A673 (cell line): ENCODE data around the gene BAIAP2. TPM values are rescaled to one million over a fixed set of nuclear protein-coding genes. Genes with fewer than 3 reads are reported as not detected.
"Not testable (repeated sequence)": the region's sequence is repeated elsewhere in the genome, so short reads cannot be mapped to it uniquely, and the experiment has no call there.

ENCODE experiments used
- BruUV-seq: library from RNA; stranded (reverse); fragments of 400-500 nt; replicated peaks from 2 replicates; lab custom pipeline; 2021; lab: Mats Ljungman, UMichigan
- CTCF ChIA-PET: fragments of 300-600 bp; sonication (Branson Sonifier 250); formaldehyde crosslinking; loops from one replicate; lab custom pipeline; 2022; ENCODE audit warnings: antibody characterized with exemption; lab: Charles Lee
- POLR2A ChIA-PET: fragments of 300-600 bp; sonication (Branson Sonifier 250); formaldehyde crosslinking; loops from one replicate; lab custom pipeline; 2022; ENCODE audit warnings: antibody characterized with exemption; ENCODE audit not compliant: low non-redundant PET; lab: Charles Lee
- DNase-seq: peaks from one replicate; pipeline ENCODE4 v3.0.0-alpha.2; 2015; ENCODE audit warnings: low spot score
- H3K27ac ChIP-seq: fragments of 200-600 bp; sonication (generic); 2 replicates; pipeline ENCODE4 v1.5.1; 2016; ENCODE audit warnings: mixed run types, low read depth, mild to moderate bottlenecking, mixed read lengths, antibody characterized with exemption, low read length; ENCODE audit not compliant: poor library complexity, severe bottlenecking
- H3K27me3 ChIP-seq: fragments of 200-600 bp; sonication (generic); replicated peaks from 2 replicates; pipeline ENCODE4 v1.6.1; 2017; ENCODE audit warnings: mixed run types, low read depth, mild to moderate bottlenecking, mixed read lengths, antibody characterized with exemption, low read length; ENCODE audit not compliant: insufficient read depth, poor library complexity
- H3K36me3 ChIP-seq: fragments of 200-600 bp; sonication (generic); 2 replicates; pipeline ENCODE4 v1.6.1; 2016; ENCODE audit warnings: mixed run types, mild to moderate bottlenecking, mixed read lengths, antibody characterized with exemption, low read length; ENCODE audit not compliant: insufficient read depth, poor library complexity, severe bottlenecking
- H3K4me1 ChIP-seq: fragments of 200-600 bp; sonication (generic); 2 replicates; pipeline ENCODE4 v1.6.1; 2017; ENCODE audit warnings: mixed run types, mild to moderate bottlenecking, mixed read lengths, antibody characterized with exemption, low read length; ENCODE audit not compliant: insufficient read depth, poor library complexity, severe bottlenecking
- H3K4me3 ChIP-seq: fragments of 200-600 bp; sonication (generic); 2 replicates; pipeline ENCODE4 v1.5.1; 2016; ENCODE audit warnings: low read depth, mixed run types, mild to moderate bottlenecking, mixed read lengths, low read length; ENCODE audit not compliant: poor library complexity, severe bottlenecking
- H3K9me3 ChIP-seq: fragments of 200-600 bp; sonication (generic); 2 replicates; pipeline ENCODE4 v1.6.1; 2016; ENCODE audit warnings: mixed run types, low read depth, mild to moderate bottlenecking, mixed read lengths, antibody characterized with exemption, low read length; ENCODE audit not compliant: poor library complexity, severe bottlenecking
- CTCF ChIP-seq: fragments of 300-800, 200-600 bp; sonication (generic); conservative IDR thresholded peaks from 2 replicates; pipeline ENCODE4 v1.5.1; 2017; ENCODE audit warnings: low read depth, mild to moderate bottlenecking, antibody characterized with exemption, low read length, moderate library complexity, mixed read lengths
- EZH2 ChIP-seq: fragments of 200-600 bp; sonication (generic); IDR thresholded peaks from 2 replicates; pipeline ENCODE4 v1.6.1; 2017; ENCODE audit warnings: borderline replicate concordance, low read depth, mild to moderate bottlenecking, mixed read lengths, antibody characterized with exemption, low read length; ENCODE audit not compliant: poor library complexity, severe bottlenecking
- intact Hi-C: fragments of 100-400 bp; cut with micrococcal nuclease; formaldehyde crosslinking; loops from one replicate; pipeline ENCODE4 v1.10.0; 2022; ENCODE audit not compliant: unreplicated experiment
- total RNA-seq: library from RNA; stranded (reverse); gene quantifications from 2 replicates; pipeline ENCODE4 v1.2.3, GENCODE V29; 2021

Gene BAIAP2
- total RNA-seq, 1 experiment from 2014 or later, result 51.6 TPM

GRCh38 chr17:81013642-81014041 is 21.3 kb upstream of the BAIAP2 start:
- Histone ChIP-seq H3K4me3 (no peak overlapping the region), H3K27ac (no peak overlapping the region), H3K27me3 (no peaks in the 10 kb centered on the region), H3K9me3 (no peaks in the 10 kb centered on the region), H3K36me3 (no peaks in the 10 kb centered on the region), H3K4me1 (peaks cover 9% of the 10 kb centered on the region)
- BruUV-seq, result no TSS peak
- intact Hi-C loops, result no loop called here
- CTCF ChIA-PET, result no interaction called here
- DNase-seq, result no peak
- POLR2A ChIA-PET, result interaction anchor here (0.7 kb wide), 1 partner anchor 72 kb away, joined by 3 read pairs; no protein-coding TSS in a partner anchor
- TF ChIP-seq CTCF (no peak), EZH2 (no peak)

- Histone ChIP-seq H3K27ac (no peak overlapping the region), H3K9me3 (no peaks in the 10 kb centered on the region), H3K36me3 (no peaks in the 10 kb centered on the region), H3K27me3 (no peaks in the 10 kb centered on the region), H3K4me3 (no peak overlapping the region), H3K4me1 (peaks cover 10% of the 10 kb centered on the region)
- POLR2A ChIA-PET, result no interaction called here
- intact Hi-C loops, result no loop called here
- CTCF ChIA-PET, result no interaction called here
- no peak for DNase-seq
- TF ChIP-seq CTCF (no peak), EZH2 (no peak)
- no TSS peak for BruUV-seq
Observed at GRCh38 chr17:81015136-81015535, 19.8 kb upstream of the BAIAP2 start.

- Histone ChIP-seq H3K4me1 (peaks cover 10% of the 10 kb centered on the region), H3K36me3 (no peaks in the 10 kb centered on the region), H3K4me3 (no peak overlapping the region), H3K27me3 (no peaks in the 10 kb centered on the region), H3K9me3 (no peaks in the 10 kb centered on the region), H3K27ac (no peak overlapping the region)
- CTCF ChIA-PET, result no interaction called here
- POLR2A ChIA-PET, result no interaction called here
- TF ChIP-seq EZH2 (no peak), CTCF (no peak)
- intact Hi-C loops, result no loop called here
- DNase-seq, result no peak
- no TSS peak for BruUV-seq
Observed at GRCh38 chr17:81016575-81016974, 18.4 kb upstream of the BAIAP2 start.

GRCh38 chr17:81017330-81017729 is 17.6 kb upstream of the BAIAP2 start:
- H3K4me3 ChIP-seq, intact Hi-C loops, DNase-seq, H3K4me1 ChIP-seq, H3K36me3 ChIP-seq, H3K9me3 ChIP-seq, POLR2A ChIA-PET, H3K27me3 ChIP-seq, BruUV-seq: not testable (repeated sequence)
- H3K27ac ChIP-seq, result peak overlapping the region; percentile 75
- CTCF ChIA-PET, result interaction anchor here (1.2 kb wide), 1 partner anchor 80 kb away, joined by 17 read pairs; no protein-coding TSS in a partner anchor
